Measurements from ENCODE around the gene EIF2A. TPM values are rescaled to one million over a fixed set of nuclear protein-coding genes. Genes with fewer than 3 reads are reported as not detected.

Gene EIF2A
- total RNA-seq, 4 donors from 2014 or later = 132 to 223 (median 187) TPM

DNA sequence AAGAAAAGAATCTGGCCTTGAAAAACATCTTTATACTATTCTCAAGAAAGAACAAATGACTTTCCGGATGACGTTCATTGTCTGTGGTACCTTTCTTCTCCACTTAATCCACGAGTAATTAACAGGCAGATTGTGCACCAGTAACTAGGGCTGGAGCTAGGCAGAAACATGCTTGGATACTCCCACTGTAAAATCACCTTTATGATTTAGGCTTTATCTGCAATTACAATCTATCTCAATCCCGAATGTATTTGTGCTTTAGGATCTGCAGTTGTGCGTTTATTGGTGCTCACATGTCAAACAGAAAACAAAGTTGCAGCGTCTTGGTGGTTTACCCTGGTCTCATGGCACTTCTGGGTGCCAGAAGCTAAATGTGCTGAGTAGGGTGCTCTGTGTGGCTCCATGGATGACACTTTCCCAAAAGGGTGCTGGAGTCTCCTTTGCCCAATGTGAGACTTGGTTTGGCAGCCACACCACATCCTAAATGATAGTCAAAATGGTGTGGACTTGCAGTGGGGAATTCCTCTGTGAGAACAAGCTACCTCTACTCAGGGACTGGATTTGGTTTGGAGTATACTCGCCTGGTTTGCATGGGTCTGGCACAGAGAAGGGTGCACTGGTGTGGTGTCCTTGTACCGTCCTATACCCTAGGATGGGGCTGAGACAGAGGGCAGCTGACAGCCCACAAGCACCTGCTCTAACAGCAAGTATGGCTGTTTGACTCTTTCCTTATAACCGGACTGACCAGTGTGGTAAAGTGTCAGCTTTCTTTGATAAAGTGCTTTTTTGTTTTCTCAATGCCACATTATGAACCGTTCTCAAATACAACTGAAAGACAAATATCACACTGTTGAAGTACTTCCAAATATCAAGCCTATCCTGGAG is 8.0 kb upstream of the EIF2A start:
- no peak for DNase-seq (ENCODE audit: low spot score in 2 of 2)
- intact Hi-C loops (cut with DNase I; ENCODE audit: low total_unique reads) = no loop called here
- TF ChIP-seq CTCF (IDR thresholded peaks at IDR 0.05) (no peak), POLR2A (IDR thresholded peaks at IDR 0.05) (no peak)
- no peak overlapping the region for H3K4me3 ChIP-seq (ENCODE audit: low read depth, poor library complexity, severe bottlenecking)
- WGBS, 2 donors = 78 to 80% methylated on average over 10 of the region's 10 CpGs

- TF ChIP-seq CTCF (IDR thresholded peaks at IDR 0.05) (no peak), POLR2A (IDR thresholded peaks at IDR 0.05) (no peak)
- intact Hi-C loops (cut with DNase I; ENCODE audit: low total_unique reads) = no loop called here
- no peak overlapping the region for H3K4me3 ChIP-seq (ENCODE audit: low read depth, poor library complexity, severe bottlenecking)
- WGBS, 2 donors = 85 to 91% methylated on average over 2 of the region's 2 CpGs
- DNase-seq (ENCODE audit: low spot score in 2 of 2) = no peak
These were observed 6.3 kb upstream of the EIF2A start for GRCh38 chr3:150540297-150540696.

GRCh38 chr3:150540991-150541390 is 5.6 kb upstream of the EIF2A start:
- no peak for DNase-seq (ENCODE audit: low spot score in 2 of 2)
- WGBS, 2 donors = 63 to 75% methylated on average over 3 of the region's 3 CpGs

GRCh38 chr3:150543128-150543527 is 3.5 kb upstream of the EIF2A start:
- H3K4me3 ChIP-seq (ENCODE audit: low read depth, poor library complexity, severe bottlenecking) = no peak overlapping the region
- TF ChIP-seq CTCF (IDR thresholded peaks at IDR 0.05) = no peak
- TF ChIP-seq POLR2A (IDR thresholded peaks at IDR 0.05) = no peak
- 77 to 79% methylated on average over 3 of the region's 3 CpGs for WGBS, 2 donors
- DNase-seq (ENCODE audit: low spot score in 2 of 2) = no peak
- intact Hi-C loops (cut with DNase I; ENCODE audit: low total_unique reads) = no loop called here

More at GRCh38 chr3:150540991-150541390, 5.6 kb upstream of the EIF2A start:
- TF ChIP-seq POLR2A (IDR thresholded peaks at IDR 0.05) = no peak
- no peak for TF ChIP-seq CTCF (IDR thresholded peaks at IDR 0.05)
- no peak overlapping the region for H3K4me3 ChIP-seq (ENCODE audit: low read depth, poor library complexity, severe bottlenecking)
- intact Hi-C loops (cut with DNase I; ENCODE audit: low total_unique reads) = no loop called here

DNA sequence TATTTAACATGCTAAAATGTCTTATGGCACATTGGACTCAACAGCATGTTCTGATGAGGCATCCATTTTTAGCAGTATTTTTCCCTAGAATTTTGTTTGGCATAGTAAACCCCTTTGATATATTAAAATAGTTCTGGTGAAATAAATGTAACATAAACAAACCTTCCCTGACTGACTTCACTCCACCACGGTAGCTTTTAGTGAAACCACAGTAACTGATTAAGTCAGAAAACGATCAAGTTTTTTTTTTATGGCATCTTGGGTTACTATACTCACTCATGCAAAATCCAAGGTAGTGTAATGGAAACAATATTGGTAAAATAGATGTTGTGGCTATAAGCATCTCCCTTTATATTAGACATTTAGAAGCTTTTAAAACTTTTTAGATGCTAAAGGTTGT is 3.1 kb upstream of the EIF2A start:
- no peak overlapping the region for H3K4me3 ChIP-seq (ENCODE audit: low read depth, poor library complexity, severe bottlenecking)
- 77 to 84% methylated on average over 2 of the region's 2 CpGs for WGBS, 2 donors

More for the DNA sequence above, 3.1 kb upstream of the EIF2A start:
- intact Hi-C loops (cut with DNase I; ENCODE audit: low total_unique reads) = no loop called here
- TF ChIP-seq POLR2A (IDR thresholded peaks at IDR 0.05) (no peak), CTCF (IDR thresholded peaks at IDR 0.05) (no peak)
- DNase-seq (ENCODE audit: low spot score in 2 of 2) = no peak
